Prostate gland (tissue), 2 donors: Measurements from ENCODE around the gene RETREG2. TPM values are rescaled to one million over a fixed set of nuclear protein-coding genes. Genes with fewer than 3 reads are reported as not detected.

Experiments used
- DNase-seq: peaks from one replicate; pipeline ENCODE4 v3.0.0-alpha.2; 2019; ENCODE audit warnings: low spot score
- H3K27ac ChIP-seq, 2 donors: fragments of 200-600 bp; sonication (generic); 2 replicates each; pipeline ENCODE4 v1.5.1; 2017 to 2019
- H3K27me3 ChIP-seq: fragments of 200-600 bp; sonication (generic); replicated peaks from 2 replicates; pipeline ENCODE4 v1.5.1; 2019; ENCODE audit not compliant: insufficient read depth
- H3K36me3 ChIP-seq, 2 donors: fragments of 200-600 bp; sonication (generic); 1 replicate in 1 of 2; 2 replicates in 1 of 2; pipeline versions ENCODE4 v1.5.1 to v1.8.1; 2017 to 2019
- H3K4me1 ChIP-seq: fragments of 200-600 bp; sonication (generic); replicated peaks from 2 replicates; pipeline ENCODE4 v1.5.1; 2019
- H3K4me3 ChIP-seq, 2 donors: fragments of 200-600 bp; sonication (generic); 2 replicates each; pipeline ENCODE4 v1.5.1; 2017 to 2019
- H3K9me3 ChIP-seq: fragments of 200-600 bp; sonication (generic); 2 replicates; pipeline ENCODE4 v1.5.1; 2017
- POLR2A ChIP-seq: fragments of 450-650 bp; IDR thresholded peaks from one replicate; pipeline ENCODE4 v1.6.1; 2016; ENCODE audit warnings: antibody characterized with exemption, mild to moderate bottlenecking
- POLR2AphosphoS5 ChIP-seq: sonication (generic); formaldehyde crosslinking; IDR thresholded peaks from one replicate; pipeline ENCODE4 v1.6.1; 2017; ENCODE audit warnings: antibody characterized with exemption
- WGBS: methylation state at CpG from one replicate; pipeline ENCODE4 v1.1.5; 2018; 5-methylcytosine and 5-hydroxymethylcytosine counted together
- intact Hi-C: fragments of 100-400 bp; cut with DNase I; formaldehyde crosslinking; loops from one replicate; pipeline ENCODE4 v1.14.2; 2022
- total RNA-seq, 2 donors: library from RNA; depleted of rRNA; stranded (reverse); fragments of >200 nt; gene quantifications; one replicate each; pipeline ENCODE4 v1.1.0, GENCODE V29; 2016
- TF ChIP-seq, protein P1 (sequence below), 4 experiments: fragments of 200-600 bp in 2 of 4; fragments of 450-650 bp in 2 of 4; sonication (generic) in 2 of 4; IDR thresholded peaks; 1 replicate in 3 of 4; 2 replicates in 1 of 4; pipeline ENCODE4 v1.5.1; 2016 to 2019; ENCODE audit warnings: antibody characterized with exemption in 4 of 4, mild to moderate bottlenecking in 2 of 4, moderate library complexity in 2 of 4

The RETREG2 gene
- total RNA-seq, 2 donors from 2014 or later, result 84.4 to 142 TPM

DNA sequence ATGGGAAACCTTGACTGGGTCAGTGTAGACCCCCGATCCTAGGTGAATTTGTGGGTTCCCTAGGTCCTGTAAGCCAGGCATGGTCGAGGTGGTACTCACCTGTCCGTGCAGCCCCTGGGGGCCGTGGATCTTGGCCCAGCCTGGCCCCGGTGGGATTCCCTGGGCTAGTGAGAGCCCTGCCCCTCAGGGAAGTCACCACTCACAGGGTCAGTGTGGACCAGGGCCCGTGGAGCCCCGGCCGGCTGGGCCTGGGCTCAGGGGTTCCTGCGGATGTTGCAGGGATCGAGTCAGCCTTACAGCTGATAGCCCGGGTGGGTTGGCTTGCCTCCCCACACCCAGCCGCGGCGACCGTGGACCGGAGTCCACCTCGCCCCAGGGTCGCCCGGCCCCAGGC, 50.8 kb downstream of the RETREG2 start:
- intact Hi-C loops, result no loop called here
- peaks cover 15 to 21% of the 10 kb centered on the region in 2 donors for H3K36me3 ChIP-seq

DNA sequence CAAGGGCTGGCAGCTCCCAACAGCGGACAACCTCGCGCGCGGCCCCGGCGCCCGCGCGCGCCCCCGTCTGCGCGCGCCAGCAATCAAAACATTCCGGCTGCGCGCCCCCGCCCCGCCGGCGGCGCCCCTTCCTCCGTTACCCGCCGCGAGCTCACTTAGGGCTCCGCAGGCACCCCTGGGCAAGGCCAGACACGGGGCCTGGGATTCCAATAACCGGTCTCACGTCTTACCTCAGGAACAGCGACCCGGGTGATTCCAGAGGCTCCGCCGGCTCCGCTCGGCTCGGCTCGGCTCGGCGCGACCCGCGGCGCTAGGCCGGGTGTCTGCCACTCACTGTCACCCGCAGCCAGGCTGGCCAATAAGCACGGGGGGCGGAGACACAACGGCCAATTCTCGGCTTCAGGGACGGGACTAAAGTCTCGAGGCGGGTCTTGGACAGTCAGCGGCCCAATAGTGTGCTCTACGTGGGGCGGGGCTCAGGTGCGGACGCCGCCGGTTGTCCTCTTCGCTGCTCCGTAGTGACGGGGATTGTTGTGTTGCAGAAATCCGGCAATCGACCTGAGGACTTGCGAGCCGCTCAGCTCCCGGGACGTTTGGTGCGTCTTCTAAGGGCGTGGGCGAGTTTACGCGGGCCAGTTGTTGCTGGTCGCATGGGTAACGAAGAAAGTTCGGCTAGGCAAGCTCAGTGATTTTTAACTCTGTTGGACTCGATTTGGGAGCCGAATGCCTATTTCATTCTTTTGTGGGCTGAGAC, 51.4 kb downstream of the RETREG2 start, which contains the start of the genes ANKZF1 and ATG9A:
ANKZF1 (plus strand) TSS at position 502 of the 754 bp plus-strand sequence. CDS start 452 bp downstream, outside the sequence.
ATG9A (minus strand) TSS at position 332 of the 754 bp plus-strand sequence. CDS start 1,612 bp downstream, outside the sequence.
- peak within 1 kb of the TSS; percentile 95 to 96 for H3K27ac ChIP-seq
- peak within 1 kb of the TSS; percentile 67 to 91 for H3K4me3 ChIP-seq
- H3K27me3 ChIP-seq, result no peaks in the 10 kb centered on the region
- 0% methylated on average over 18 of the region's 80 CpGs for WGBS
- H3K36me3 ChIP-seq, result peaks cover 14 to 21% of the 10 kb centered on the region in 2 donors
- no peaks in the 10 kb centered on the region for H3K9me3 ChIP-seq
- DNase-seq, result peak; percentile 99
- TF ChIP-seq POLR2AphosphoS5 (peak; percentile 98), POLR2A (peak; percentile 79)
- TF ChIP-seq, protein P1, sequence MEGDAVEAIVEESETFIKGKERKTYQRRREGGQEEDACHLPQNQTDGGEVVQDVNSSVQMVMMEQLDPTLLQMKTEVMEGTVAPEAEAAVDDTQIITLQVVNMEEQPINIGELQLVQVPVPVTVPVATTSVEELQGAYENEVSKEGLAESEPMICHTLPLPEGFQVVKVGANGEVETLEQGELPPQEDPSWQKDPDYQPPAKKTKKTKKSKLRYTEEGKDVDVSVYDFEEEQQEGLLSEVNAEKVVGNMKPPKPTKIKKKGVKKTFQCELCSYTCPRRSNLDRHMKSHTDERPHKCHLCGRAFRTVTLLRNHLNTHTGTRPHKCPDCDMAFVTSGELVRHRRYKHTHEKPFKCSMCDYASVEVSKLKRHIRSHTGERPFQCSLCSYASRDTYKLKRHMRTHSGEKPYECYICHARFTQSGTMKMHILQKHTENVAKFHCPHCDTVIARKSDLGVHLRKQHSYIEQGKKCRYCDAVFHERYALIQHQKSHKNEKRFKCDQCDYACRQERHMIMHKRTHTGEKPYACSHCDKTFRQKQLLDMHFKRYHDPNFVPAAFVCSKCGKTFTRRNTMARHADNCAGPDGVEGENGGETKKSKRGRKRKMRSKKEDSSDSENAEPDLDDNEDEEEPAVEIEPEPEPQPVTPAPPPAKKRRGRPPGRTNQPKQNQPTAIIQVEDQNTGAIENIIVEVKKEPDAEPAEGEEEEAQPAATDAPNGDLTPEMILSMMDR (IDR thresholded peaks at IDR 0.05), result peak in 2 of 4 experiments; percentile 17 to 18
- intact Hi-C loops, result no loop called here
- peaks cover 3% of the 10 kb centered on the region for H3K4me1 ChIP-seq

More for the DNA sequence above, 50.8 kb downstream of the RETREG2 start:
- H3K27me3 ChIP-seq, result no peaks in the 10 kb centered on the region
- TF ChIP-seq POLR2AphosphoS5 (no peak), POLR2A (no peak)
- TF ChIP-seq, protein P1 (IDR thresholded peaks at IDR 0.05), result no peak
- no peaks in the 10 kb centered on the region for H3K9me3 ChIP-seq
- H3K4me3 ChIP-seq, result peak overlapping the region; percentile 67 to 91
- 8% methylated on average over 3 of the region's 19 CpGs for WGBS
- DNase-seq, result no peak
- peak overlapping the region; percentile 95 to 96 for H3K27ac ChIP-seq
- peaks cover 3% of the 10 kb centered on the region for H3K4me1 ChIP-seq

DNA sequence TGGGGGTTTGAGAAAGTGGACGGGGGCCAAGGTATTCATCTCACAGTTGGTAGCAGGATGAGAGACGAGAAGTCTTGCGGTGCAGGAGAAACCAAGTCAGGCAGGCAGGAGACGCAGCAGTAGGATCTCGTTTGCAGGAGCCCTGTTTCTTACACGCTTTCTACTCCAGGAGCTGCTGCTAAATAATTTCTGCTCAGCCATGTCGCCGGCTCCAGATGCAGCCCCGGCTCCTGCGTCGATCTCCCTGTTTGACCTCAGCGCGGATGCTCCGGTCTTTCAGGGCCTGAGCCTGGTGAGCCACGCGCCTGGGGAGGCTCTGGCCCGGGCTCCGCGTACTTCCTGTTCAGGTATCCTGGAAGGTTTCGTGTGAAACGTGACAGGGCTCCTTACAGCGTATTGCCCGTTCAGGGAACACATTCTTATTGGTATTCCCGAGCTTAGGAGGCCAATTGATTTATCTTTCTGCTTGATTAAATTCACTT, 52.0 kb downstream of the RETREG2 start:
- Histone ChIP-seq H3K4me1 (peaks cover 3% of the 10 kb centered on the region), H3K27ac (peak overlapping the region; percentile 95 to 96), H3K36me3 (peaks cover 16 to 24% of the 10 kb centered on the region in 2 donors), H3K4me3 (peak overlapping the region; percentile 67 to 91), H3K9me3 (no peaks in the 10 kb centered on the region), H3K27me3 (no peaks in the 10 kb centered on the region)
- TF ChIP-seq POLR2AphosphoS5, result no peak
- no peak for TF ChIP-seq POLR2A
- TF ChIP-seq, protein P1 (IDR thresholded peaks at IDR 0.05), result no peak
- WGBS, result 0% methylated on average over 24 of the region's 24 CpGs
- intact Hi-C loops, result no loop called here
- peak; percentile 53 for DNase-seq

DNA sequence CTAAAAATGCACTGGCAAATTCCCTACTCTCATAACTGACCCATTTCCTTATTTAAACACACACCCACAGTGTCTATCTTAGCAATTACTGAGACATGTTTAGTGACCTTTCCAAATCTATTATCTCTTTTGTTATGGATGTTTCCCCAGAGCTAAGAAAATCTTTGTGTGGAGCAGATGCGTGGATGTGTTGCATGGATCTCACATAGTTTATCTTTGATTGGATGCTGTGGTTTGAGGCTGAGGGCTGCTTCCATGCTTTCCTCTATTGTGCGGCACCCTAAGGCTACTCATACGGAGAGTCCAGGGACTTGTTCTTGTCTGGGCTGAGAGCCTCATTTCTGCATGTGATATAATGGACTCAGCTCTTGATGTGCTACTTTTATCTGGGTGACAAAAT, 56.3 kb downstream of the RETREG2 start:
- no peak overlapping the region for H3K27ac ChIP-seq
- no peaks in the 10 kb centered on the region for H3K9me3 ChIP-seq
- no peak for DNase-seq
- no peak overlapping the region for H3K4me3 ChIP-seq
- H3K4me1 ChIP-seq, result no peaks in the 10 kb centered on the region
- 95% methylated on average over 3 of the region's 3 CpGs for WGBS
- no peak for TF ChIP-seq POLR2A
- TF ChIP-seq, protein P1 (IDR thresholded peaks at IDR 0.05), result no peak
- no peak for TF ChIP-seq POLR2AphosphoS5
- H3K27me3 ChIP-seq, result no peaks in the 10 kb centered on the region
- peaks cover 24 to 36% of the 10 kb centered on the region in 2 donors for H3K36me3 ChIP-seq
- intact Hi-C loops, result no loop called here

Other genes starting within 250 kb of the RETREG2 start
- gene CDK5R2, start 218.6 kb upstream of the RETREG2 start, total RNA-seq, result not detected
- 10 to 100 TPM in 1 of 2 donors, 1 to 10 TPM in 1; 1.8 to 25.9 TPM for gene FEV, start 193.1 kb upstream of the RETREG2 start, total RNA-seq
- gene CRYBA2, start 184.9 kb upstream of the RETREG2 start, total RNA-seq, result 1 to 10 TPM in 1 of 2 donors, not detected in 1; 3.0 TPM
- gene CFAP65, start 136.8 kb upstream of the RETREG2 start, total RNA-seq, result 1 to 10 TPM in 1 of 2 donors, not detected in 1; 4.4 TPM
- 1 to 10 TPM; 3.2 to 9.6 TPM for gene IHH, start 117.4 kb upstream of the RETREG2 start, total RNA-seq
- 10 to 100 TPM; 15.2 to 16.9 TPM for gene NHEJ1, start 17.5 kb upstream of the RETREG2 start, total RNA-seq
- gene SLC23A3, start 8.2 kb upstream of the RETREG2 start, total RNA-seq, result 1 to 10 TPM; 2.3 to 2.9 TPM
- 10 to 100 TPM; 53.6 to 60.1 TPM for gene CNPPD1, start 1.4 kb upstream of the RETREG2 start, total RNA-seq
- gene ZFAND2B, start 28.5 kb downstream of the RETREG2 start, total RNA-seq, result 10 to 100 TPM; 49.0 to 57.2 TPM
- 10 to 100 TPM; 31.9 to 32.1 TPM for gene ABCB6, start 40.7 kb downstream of the RETREG2 start, total RNA-seq
- 10 to 100 TPM; 38.8 to 78.8 TPM for gene ATG9A, start 51.4 kb downstream of the RETREG2 start, total RNA-seq
- gene ANKZF1, start 51.5 kb downstream of the RETREG2 start, total RNA-seq, result 10 to 100 TPM; 64.4 to 85.7 TPM
- gene GLB1L, start 67.2 kb downstream of the RETREG2 start, total RNA-seq, result 10 to 100 TPM; 23.1 to 25.0 TPM
- gene STK16, start 67.2 kb downstream of the RETREG2 start, total RNA-seq, result 10 to 100 TPM; 20.5 to 26.1 TPM
- not detected for gene TUBA4B, start 75.0 kb downstream of the RETREG2 start, total RNA-seq
- gene TUBA4A, start 75.6 kb downstream of the RETREG2 start, total RNA-seq, result 10 to 100 TPM; 43.5 to 51.2 TPM
- gene DNAJB2, start 101.1 kb downstream of the RETREG2 start, total RNA-seq, result 100 to 1,000 TPM; 155 to 163 TPM
- gene PTPRN, start 131.1 kb downstream of the RETREG2 start, total RNA-seq, result 1 to 10 TPM in 1 of 2 donors, under 1 TPM in 1; 0.09 to 6.6 TPM
- not detected for gene RESP18, start 154.5 kb downstream of the RETREG2 start, total RNA-seq
- gene DNPEP, start 209.6 kb downstream of the RETREG2 start, total RNA-seq, result 10 to 100 TPM; 54.1 to 82.4 TPM
- 1,000 to 10,000 TPM; 1,584 to 1,742 TPM for gene DES, start 240.1 kb downstream of the RETREG2 start, total RNA-seq